ENCODE results near the gene DAG1. TPM values are rescaled to one million over a fixed set of nuclear protein-coding genes. Genes with fewer than 3 reads are reported as not detected.

The DAG1 gene
- total RNA-seq, 2 experiments from 2014 or later: 15.0 to 18.3 TPM

GRCh38 chr3:49529567-49529966 lies 59.5 kb downstream of the DAG1 start:
- no peak overlapping the region for H3K4me3 Mint-ChIP-seq
- Histone ChIP-seq H3K36me3 (ENCODE audit: insufficient read depth, low read length) (peaks cover 40% of the 10 kb centered on the region), H3K4me3 (ENCODE audit: low read length) (no peak overlapping the region), H3K9me3 (ENCODE audit: control insufficient read depth in 1 of 2, insufficient read depth in 1 of 2, low read length in 2 of 2) (no peaks in the 10 kb centered on the region), H3K27me3 (ENCODE audit: control insufficient read depth in 1 of 2, insufficient read depth in 2 of 2, low read length in 2 of 2) (no peaks in the 10 kb centered on the region), H3K27ac (ENCODE audit: low read depth in 1 of 2, low read length in 2 of 2) (no peak overlapping the region), H3K4me1 (ENCODE audit: insufficient read depth, low read length) (no peaks in the 10 kb centered on the region)
- no peak overlapping the region for H3K27ac Mint-ChIP-seq
- intact Hi-C loops (cut with DNase I, micrococcal nuclease): no loop called here
- ChIA-PET POLR2A (interaction anchor here (1.1 kb wide), 1 partner anchor 10 kb away, joined by 3 read pairs; no protein-coding TSS in a partner anchor), CTCF (no interaction called here)
- H3K27me3 Mint-ChIP-seq: no peaks in the 10 kb centered on the region
- peaks cover 5% of the 10 kb centered on the region for H3K4me1 Mint-ChIP-seq (ENCODE audit: low read depth)
- no peaks in the 10 kb centered on the region for H3K9me3 Mint-ChIP-seq
- no peak for DNase-seq
- no peak for TF ChIP-seq CTCF (IDR thresholded peaks at IDR 0.05)
- no peak for ATAC-seq (ENCODE audit: poor library complexity)
- H3K36me3 Mint-ChIP-seq (ENCODE audit: low read depth): peaks cover 39% of the 10 kb centered on the region

DNA sequence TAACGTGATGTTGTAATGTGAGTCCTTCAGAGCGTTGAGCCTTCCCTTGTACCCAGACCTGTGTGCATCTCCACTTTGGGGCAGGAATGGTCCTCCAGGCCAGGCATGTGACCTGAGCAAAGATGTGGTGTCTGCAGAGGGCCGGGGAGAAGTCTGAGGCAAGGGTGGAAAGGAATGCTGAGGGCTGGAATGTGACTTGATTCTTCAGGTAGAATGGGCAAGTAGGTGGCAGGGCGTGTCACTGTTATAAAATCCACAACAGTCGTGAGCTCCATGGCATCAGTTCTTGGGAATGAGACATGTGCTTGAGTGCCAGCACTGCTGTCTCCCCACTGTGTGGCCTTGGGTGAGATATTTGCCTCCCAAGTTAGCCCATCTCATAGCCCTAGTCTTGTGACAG lies 60.2 kb downstream of the DAG1 start:
- ChIA-PET POLR2A (interaction anchor here (1.1 kb wide), 1 partner anchor 9 kb away, joined by 3 read pairs; no protein-coding TSS in a partner anchor), CTCF (interaction anchor here (1.4 kb wide), 1 partner anchor 9 kb away, joined by 4 read pairs; no protein-coding TSS in a partner anchor)
- DNase-seq (no peak), ATAC-seq (ENCODE audit: poor library complexity) (no peak)
- Histone ChIP-seq H3K4me3 (ENCODE audit: low read length) (no peak overlapping the region), H3K4me1 (ENCODE audit: insufficient read depth, low read length) (no peaks in the 10 kb centered on the region), H3K36me3 (ENCODE audit: insufficient read depth, low read length) (peaks cover 35% of the 10 kb centered on the region), H3K27ac (ENCODE audit: low read depth in 1 of 2, low read length in 2 of 2) (no peak overlapping the region), H3K27me3 (ENCODE audit: control insufficient read depth in 1 of 2, insufficient read depth in 2 of 2, low read length in 2 of 2) (no peaks in the 10 kb centered on the region), H3K9me3 (ENCODE audit: control insufficient read depth in 1 of 2, insufficient read depth in 1 of 2, low read length in 2 of 2) (no peaks in the 10 kb centered on the region)
- Mint-ChIP-seq H3K36me3 (ENCODE audit: low read depth) (peaks cover 39% of the 10 kb centered on the region), H3K27me3 (no peaks in the 10 kb centered on the region), H3K9me3 (no peaks in the 10 kb centered on the region), H3K4me1 (ENCODE audit: low read depth) (peaks cover 5% of the 10 kb centered on the region), H3K27ac (no peak overlapping the region), H3K4me3 (no peak overlapping the region)
- no peak for TF ChIP-seq CTCF (IDR thresholded peaks at IDR 0.05)
- intact Hi-C loops (cut with DNase I, micrococcal nuclease): no loop called here

GRCh38 chr3:49530701-49531100 lies 60.6 kb downstream of the DAG1 start:
- Histone ChIP-seq H3K27me3 (ENCODE audit: control insufficient read depth in 1 of 2, insufficient read depth in 2 of 2, low read length in 2 of 2) (no peaks in the 10 kb centered on the region), H3K9me3 (ENCODE audit: control insufficient read depth in 1 of 2, insufficient read depth in 1 of 2, low read length in 2 of 2) (no peaks in the 10 kb centered on the region), H3K4me1 (ENCODE audit: insufficient read depth, low read length) (no peaks in the 10 kb centered on the region), H3K4me3 (ENCODE audit: low read length) (no peak overlapping the region), H3K36me3 (ENCODE audit: insufficient read depth, low read length) (peaks cover 34% of the 10 kb centered on the region), H3K27ac (ENCODE audit: low read depth in 1 of 2, low read length in 2 of 2) (no peak overlapping the region)
- peaks cover 5% of the 10 kb centered on the region for H3K4me1 Mint-ChIP-seq (ENCODE audit: low read depth)
- H3K27ac Mint-ChIP-seq: no peak overlapping the region
- no peaks in the 10 kb centered on the region for H3K27me3 Mint-ChIP-seq
- no peak for ATAC-seq (ENCODE audit: poor library complexity)
- peaks cover 39% of the 10 kb centered on the region for H3K36me3 Mint-ChIP-seq (ENCODE audit: low read depth)
- CTCF ChIA-PET: interaction anchor here (1.4 kb wide), 1 partner anchor 9 kb away, joined by 4 read pairs; no protein-coding TSS in a partner anchor
- intact Hi-C loops (cut with DNase I, micrococcal nuclease): no loop called here
- TF ChIP-seq CTCF (IDR thresholded peaks at IDR 0.05): no peak
- no peak for DNase-seq
- no peaks in the 10 kb centered on the region for H3K9me3 Mint-ChIP-seq
- H3K4me3 Mint-ChIP-seq: no peak overlapping the region
- POLR2A ChIA-PET: interaction anchor here (1.1 kb wide), 1 partner anchor 9 kb away, joined by 3 read pairs; no protein-coding TSS in a partner anchor
